Activated naive CD4-positive, alpha-beta T cell treated with anti-CD3 and anti-CD28 coated beads, Interleukin-2, amount 50 U/mL, for 16 hours (primary cell): ENCODE results near the gene COBL.
A peak's percentile ranks its signal among the peaks of the same experiment; 100 is the strongest.

Source experiments
- DNase-seq: peaks from one replicate; pipeline ENCODE4 v3.0.0-alpha.2; 2020

COBL gene

GRCh38 chr7:51101111-51101757, 215.4 kb downstream of the COBL start:
- no peak for DNase-seq

DNA sequence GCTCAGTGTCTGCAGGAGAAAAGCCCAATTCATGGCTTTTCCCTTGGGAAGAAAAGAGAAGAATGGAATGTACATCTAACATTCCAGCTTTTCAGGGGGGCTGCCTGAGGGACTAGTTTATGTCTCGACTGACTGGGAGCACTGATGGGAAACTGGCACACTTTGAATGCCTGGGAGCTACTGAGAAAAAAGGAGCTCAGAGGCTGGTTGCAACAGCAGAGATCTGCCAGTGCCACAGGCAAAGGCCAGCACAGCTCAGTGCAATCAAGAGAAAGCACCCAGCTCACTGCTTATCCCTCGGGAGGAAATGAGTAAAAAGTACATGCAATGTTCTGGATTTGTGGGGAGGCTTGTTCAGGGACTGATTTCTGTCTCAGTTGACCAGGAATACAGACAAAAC, 226.2 kb downstream of the COBL start:
- DNase-seq: no peak

GRCh38 chr7:51085034-51085692, 231.4 kb downstream of the COBL start:
- DNase-seq: no peak

DNA sequence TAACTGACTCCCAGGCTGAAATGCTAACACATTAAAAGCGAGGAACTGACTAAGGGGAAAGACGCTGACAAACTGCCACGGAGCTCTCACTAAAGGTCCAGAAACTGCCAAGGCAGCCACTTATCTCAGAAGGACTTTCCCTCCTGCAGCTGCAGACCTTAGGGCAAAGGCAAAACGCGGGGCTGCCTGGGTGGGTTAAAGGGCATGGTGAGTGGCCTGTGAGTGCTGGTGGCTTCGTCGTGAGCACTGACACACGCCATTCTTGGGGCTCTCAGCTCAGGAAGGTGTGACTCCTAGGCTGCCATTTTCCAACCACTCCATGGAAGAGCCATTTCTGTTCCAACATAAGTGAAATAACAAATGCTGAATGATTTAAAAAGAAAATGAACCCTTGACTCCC, 232.5 kb downstream of the COBL start:
- DNase-seq: no peak

- DNase-seq: no peak
Measured at GRCh38 chr7:51082940-51083533, 233.6 kb downstream of the COBL start.

DNA sequence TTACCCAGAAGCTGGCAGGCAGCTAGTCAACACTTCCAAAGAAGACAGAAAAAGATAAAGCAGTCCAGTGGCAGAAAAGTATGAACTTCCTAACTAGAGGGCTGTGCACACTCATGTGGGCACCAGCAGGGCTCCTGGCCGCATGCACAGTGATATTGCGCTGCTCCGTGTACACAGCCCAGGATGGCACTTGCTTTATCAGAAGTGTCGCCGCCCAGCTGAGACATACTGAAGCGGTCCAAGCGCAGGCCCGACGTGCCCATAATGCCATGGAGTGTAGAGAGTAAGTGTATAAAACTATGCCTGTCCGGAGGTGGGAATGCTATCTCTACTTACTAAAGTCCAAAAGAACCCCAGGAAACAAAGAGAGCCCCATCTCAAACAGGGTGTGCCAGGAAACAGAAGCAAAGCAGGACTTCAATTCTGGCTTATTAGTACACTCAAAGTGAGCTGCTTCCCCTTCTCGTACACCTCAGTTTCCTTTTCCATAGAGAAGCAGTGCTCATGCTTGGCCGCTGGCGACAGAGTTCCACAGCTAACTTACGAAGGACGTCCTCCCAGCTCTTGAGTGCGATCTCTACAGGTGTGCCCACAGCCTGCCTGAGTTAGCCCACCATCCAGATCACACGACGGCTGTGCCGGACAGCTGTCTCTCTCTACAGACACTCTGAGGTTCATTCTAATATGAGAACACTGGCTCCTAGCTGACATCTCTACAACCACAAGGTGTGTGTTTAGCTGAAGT, 234.3 kb downstream of the COBL start:
- no peak for DNase-seq

GRCh38 chr7:51081270-51081890, 235.2 kb downstream of the COBL start:
- DNase-seq: no peak

DNA sequence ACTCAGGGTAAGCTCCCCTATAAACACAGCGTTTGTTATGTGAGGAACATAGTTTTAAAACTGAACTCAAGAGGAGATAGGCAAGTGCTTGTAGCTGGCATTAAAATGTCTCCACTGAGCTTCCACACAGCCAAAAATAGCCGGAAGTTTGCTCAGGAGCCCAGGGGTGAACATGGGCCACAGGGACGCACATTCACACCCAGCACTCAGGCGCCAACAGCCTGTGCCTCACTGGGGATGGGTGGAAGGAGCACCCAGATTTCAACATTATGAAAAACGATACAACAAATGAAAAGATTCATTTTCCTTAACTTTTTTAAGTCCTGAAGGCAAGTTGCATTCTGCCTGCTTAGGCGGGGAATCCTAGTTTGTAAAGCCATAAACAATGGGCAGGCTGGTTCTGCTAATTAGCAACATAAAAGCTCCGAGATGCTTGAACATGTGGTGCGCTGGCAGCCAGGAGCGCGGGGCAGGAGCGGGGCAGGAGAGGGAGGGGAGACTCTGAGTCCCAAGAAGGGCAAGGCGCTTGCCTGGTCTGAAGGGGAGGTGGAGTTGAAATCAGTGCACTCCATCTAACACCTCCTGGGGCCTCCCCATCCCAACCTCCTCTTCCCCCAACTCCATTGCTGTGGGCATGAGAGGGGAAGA, 235.9 kb downstream of the COBL start:
- no peak for DNase-seq

DNA sequence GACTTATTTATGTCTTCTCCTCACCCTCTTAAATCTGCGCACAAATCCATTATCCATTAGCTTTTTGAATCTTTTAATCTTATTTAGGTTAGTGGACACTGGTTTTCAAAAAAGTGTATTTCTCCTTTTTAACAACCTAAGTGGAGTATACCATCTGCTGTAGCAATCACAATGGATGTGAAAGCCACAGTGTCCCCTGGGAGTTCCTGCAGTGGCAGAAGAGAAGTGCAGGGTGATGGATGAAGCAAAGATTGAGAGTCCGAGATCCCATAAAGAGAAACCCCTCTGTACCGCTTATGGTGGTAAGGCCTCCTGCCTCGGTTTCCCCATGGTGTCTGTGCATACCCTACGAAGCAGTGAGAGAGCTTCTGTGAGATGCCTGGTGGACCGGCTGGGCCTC, 236.4 kb downstream of the COBL start:
- no peak for DNase-seq

DNA sequence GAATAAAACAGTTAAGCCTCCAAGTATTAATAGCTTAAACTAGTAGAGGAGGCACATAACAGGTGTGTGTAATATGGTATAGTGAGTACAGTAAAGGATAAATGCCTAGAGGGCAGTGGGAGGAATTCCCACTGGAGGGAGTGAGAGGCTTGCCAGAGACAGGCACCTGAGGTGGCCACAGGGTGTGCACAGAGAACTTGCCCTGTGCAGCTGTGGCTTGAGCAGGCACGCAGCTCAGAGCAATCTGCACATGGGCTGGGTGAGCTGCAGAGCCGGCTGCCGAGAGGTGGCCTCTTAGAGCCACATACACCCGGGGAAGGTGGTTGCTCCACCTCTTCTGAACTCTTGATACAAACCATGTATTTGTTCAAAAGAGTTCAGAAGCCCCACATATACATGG, 237.1 kb downstream of the COBL start:
- DNase-seq: no peak

DNA sequence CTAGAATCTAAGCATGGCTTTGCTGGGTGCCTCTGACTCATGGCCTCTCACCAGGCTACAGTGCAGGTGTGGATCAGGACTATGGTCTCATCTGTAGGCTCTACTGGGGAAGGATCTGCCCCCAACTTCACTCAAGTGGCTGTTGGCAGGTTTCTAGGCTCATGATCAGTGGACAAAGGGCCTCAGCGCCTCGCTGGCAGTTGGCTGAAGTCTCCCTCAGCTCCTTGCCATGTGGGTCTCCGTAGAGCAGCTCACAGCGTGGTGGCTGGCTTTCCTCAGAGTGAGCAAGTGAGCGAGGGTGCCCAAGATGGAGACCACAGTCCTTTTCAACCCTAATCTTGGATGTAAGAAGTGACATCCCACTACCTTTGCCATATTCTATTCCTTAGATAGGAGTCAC, 238.0 kb downstream of the COBL start:
- no peak for DNase-seq

GRCh38 chr7:51077987-51078370, 238.6 kb downstream of the COBL start:
- DNase-seq: no peak

DNA sequence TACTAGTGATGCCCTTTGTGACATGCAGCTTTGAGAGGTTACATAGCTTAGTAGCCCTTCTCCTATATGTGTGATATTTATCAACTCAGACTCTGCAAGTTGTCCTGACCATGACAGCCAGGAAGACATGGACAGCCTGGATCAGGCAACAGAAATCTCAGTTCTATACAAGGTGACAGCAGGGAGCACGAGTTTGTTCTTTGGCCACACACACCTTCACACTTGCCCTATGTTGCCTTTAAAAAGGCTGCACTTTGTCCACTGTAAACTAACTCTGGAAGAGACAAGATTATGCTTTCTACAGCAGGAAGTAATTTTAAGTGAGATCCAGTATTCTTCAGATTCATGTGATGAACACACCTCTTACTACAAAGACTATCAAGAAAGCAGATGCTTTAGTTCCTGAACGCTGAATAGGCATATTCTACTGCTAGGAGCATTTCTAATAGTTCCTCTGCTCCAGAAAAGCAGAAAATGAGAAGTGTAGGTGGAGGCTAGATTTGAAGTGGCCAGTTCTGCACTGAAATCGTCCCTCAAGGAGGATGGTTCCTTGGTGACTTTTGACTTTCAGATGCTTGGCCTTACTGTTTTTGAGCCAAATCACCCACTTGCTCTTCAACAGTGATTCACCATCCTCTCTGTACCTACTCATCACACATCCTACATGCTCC, 239.2 kb downstream of the COBL start:
- no peak for DNase-seq

- no peak for DNase-seq
Measured at GRCh38 chr7:51075681-51076580, 240.7 kb downstream of the COBL start.

- DNase-seq: no peak
Measured at GRCh38 chr7:51073171-51073570, 243.4 kb downstream of the COBL start.

DNA sequence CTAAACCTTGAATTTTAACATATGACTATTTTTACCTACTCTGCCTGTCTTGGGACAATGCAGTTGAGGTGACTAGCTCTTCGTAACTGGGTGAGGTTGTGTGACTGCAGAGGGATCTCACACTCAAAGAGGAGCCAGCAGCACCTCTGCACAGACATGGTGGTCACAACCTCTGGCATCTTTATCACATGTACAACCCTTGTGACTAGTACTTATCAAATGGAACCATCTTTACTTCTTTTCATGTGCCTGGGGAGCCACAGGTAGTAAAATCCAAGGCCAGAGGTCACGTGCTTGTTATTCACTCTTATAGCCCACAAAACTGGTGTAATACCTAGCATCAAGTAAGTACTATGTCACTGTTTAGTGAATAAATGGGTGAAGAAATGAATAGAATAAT, 244.3 kb downstream of the COBL start:
- no peak for DNase-seq

GRCh38 chr7:51071427-51071826, 245.2 kb downstream of the COBL start:
- DNase-seq: no peak

DNA sequence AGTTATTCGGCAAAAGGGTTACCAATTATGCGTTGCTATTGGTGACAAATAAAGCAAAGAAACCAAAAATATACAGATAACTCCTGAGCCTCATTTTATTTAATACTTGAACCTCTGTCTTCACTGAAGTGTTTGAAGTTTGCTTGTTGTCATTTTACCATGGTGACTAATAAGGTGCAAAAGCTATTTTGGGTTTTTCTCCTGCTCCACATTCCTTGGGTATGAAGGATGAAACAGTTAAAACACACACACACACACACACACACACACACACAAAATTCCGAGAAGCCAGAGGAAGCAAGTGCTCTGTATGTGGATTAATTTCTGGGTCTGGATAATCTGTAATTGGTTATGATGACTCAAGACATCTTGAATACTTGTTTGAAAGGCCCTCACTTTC, 246.5 kb downstream of the COBL start:
- no peak for DNase-seq

DNA sequence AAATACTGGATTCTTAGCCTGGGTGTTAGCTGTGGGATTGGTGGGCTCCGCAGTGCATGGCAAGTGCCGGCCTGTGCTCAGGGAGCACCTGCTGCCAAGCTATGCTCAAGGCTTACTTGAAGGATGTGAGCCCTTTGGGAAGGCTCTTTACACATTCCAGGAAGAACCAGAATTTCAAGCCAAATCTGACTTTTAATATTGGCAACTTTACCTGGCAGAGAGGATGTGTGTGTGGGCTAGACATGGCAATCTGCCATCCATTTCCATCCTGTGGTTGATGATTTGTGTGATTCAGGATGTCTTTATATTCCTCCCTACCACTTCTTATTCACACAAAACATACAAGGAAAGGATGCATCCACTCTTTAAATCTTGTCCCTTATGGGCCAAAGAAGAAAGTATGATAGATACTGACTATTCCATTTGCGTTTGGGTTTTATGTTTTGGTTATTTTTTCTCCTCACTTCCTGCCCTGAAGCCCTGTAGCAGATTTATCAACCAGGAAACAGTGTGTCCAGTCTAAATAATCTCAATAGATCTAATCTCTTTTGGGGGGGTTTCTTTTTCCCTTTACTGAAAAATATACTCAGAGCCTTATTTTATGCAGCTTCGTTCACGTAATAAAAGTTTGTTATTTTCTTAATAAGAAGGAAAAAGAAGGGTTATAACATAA, 247.1 kb downstream of the COBL start:
- DNase-seq: no peak

DNA sequence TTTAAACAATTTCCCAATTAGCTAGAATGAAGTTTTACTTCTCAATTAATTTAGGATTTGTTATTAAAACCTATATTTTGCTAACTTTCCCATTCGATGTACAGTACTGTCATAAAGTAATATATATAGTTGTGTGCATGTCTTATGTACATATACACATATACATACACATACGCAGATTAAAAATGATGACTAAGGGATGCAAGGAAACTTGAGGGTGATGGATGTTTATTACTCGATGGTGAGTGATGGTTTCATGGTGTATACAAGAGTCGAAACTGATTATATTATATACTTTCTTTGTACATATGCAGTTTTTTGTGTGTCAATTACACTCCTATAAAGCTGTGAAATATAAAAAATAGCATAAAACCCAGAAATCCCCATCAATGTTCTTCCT, 248.2 kb downstream of the COBL start:
- DNase-seq: no peak

- peak; percentile 48 for DNase-seq
Measured at GRCh38 chr7:51067757-51068156, 248.9 kb downstream of the COBL start.
